MM.1S (cell line): ENCODE results near the gene LITAFD.

Experiments used
- DNase-seq: peaks from one replicate; pipeline ENCODE4 v3.0.0-alpha.2; 2015
- H2AFZ ChIP-seq: fragments of 300-600 bp; sonication (generic); 2 replicates; pipeline ENCODE4 v1.6.0; 2016; ENCODE audit warnings: antibody characterized with exemption, low read length
- H3F3A ChIP-seq: fragments of 300-600 bp; sonication (generic); 2 replicates; pipeline ENCODE4 v1.6.1; 2016; ENCODE audit warnings: mild to moderate bottlenecking, antibody characterized with exemption, low read length, moderate library complexity, mixed read lengths; ENCODE audit not compliant: insufficient read depth
- H3K27ac ChIP-seq: fragments of 300-600 bp; sonication (generic); 2 replicates; pipeline ENCODE4 v1.5.1; 2016; ENCODE audit warnings: mild to moderate bottlenecking, low read length
- H3K27me3 ChIP-seq: fragments of 300-600 bp; sonication (generic); replicated peaks from 2 replicates; pipeline ENCODE4 v1.6.0; 2016; ENCODE audit warnings: low read length; ENCODE audit not compliant: insufficient read depth
- H3K36me3 ChIP-seq: fragments of 300-600 bp; sonication (generic); replicated peaks from 2 replicates; pipeline ENCODE4 v1.6.1; 2016; ENCODE audit warnings: mild to moderate bottlenecking, low read length, mixed read lengths; ENCODE audit not compliant: insufficient read depth
- H3K4me1 ChIP-seq: fragments of 300-600 bp; sonication (generic); 2 replicates; pipeline ENCODE4 v1.6.1; 2016; ENCODE audit warnings: low read length, mixed read lengths
- H3K4me2 ChIP-seq: fragments of 300-600 bp; sonication (generic); 2 replicates; pipeline ENCODE4 v1.6.0; 2016; ENCODE audit warnings: low read depth, low read length
- H3K4me3 ChIP-seq: fragments of 300-600 bp; sonication (generic); 2 replicates; pipeline ENCODE4 v1.5.1; 2016; ENCODE audit warnings: low read length, mixed read lengths
- H3K79me2 ChIP-seq: fragments of 300-600 bp; sonication (generic); 2 replicates; pipeline ENCODE4 v1.6.1; 2016; ENCODE audit warnings: mixed run types, low read length, mixed read lengths
- H3K9ac ChIP-seq: fragments of 300-600 bp; sonication (generic); 2 replicates; pipeline ENCODE4 v1.6.1; 2016; ENCODE audit warnings: low read length, mixed read lengths
- H3K9me2 ChIP-seq: fragments of 300-600 bp; sonication (generic); replicated peaks from 2 replicates; pipeline ENCODE4 v1.6.1; 2016; ENCODE audit warnings: mild to moderate bottlenecking, low read length, mixed read lengths; ENCODE audit not compliant: insufficient read depth
- H3K9me3 ChIP-seq: fragments of 300-600 bp; sonication (generic); replicated peaks from 2 replicates; pipeline ENCODE4 v1.6.1; 2016; ENCODE audit warnings: mild to moderate bottlenecking, low read length, mixed read lengths; ENCODE audit not compliant: insufficient read depth
- H4K20me1 ChIP-seq: fragments of 300-600 bp; sonication (generic); 2 replicates; pipeline ENCODE4 v1.6.1; 2016; ENCODE audit warnings: mild to moderate bottlenecking, low read length, moderate library complexity, mixed read lengths; ENCODE audit not compliant: insufficient read depth
- EZH2 ChIP-seq: fragments of 300-600 bp; sonication (generic); optimal IDR thresholded peaks from 2 replicates; pipeline ENCODE3; 2017; ENCODE audit warnings: low read depth, mild to moderate bottlenecking, antibody characterized with exemption, low read length, mixed read lengths
- EZH2phosphoT487 ChIP-seq: fragments of 300-600 bp; sonication (generic); IDR thresholded peaks from 2 replicates; pipeline ENCODE4 v1.6.1; 2018; ENCODE audit warnings: antibody characterized with exemption, low read length
- TF ChIP-seq, protein P1 (sequence below): fragments of 300-600 bp; sonication (generic); IDR thresholded peaks from 2 replicates; pipeline ENCODE4 v1.5.1; 2016; ENCODE audit warnings: antibody characterized with exemption, low read length, mixed read lengths

Gene LITAFD

DNA sequence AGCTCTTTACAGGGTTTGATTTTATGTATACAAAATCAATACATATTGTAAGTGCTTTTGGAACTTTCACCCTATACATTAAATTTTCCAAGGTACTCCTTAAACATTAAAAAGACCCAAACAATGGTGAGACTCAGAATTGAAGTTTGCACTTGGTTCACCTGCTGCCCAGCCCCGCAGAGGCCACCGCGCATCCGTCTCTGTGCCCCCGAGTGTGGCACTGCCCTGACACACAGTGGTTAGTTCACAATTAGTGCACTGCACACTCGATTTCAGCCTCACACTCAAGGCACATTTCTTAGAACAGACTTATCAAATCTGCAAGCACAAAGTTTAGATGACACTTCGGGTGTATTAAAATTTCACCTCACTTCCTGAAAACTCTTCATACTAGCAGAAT is 43.3 kb downstream of the LITAFD start:
- DNase-seq: no peak
- Histone ChIP-seq H2AFZ (no peak overlapping the region), H4K20me1 (peaks cover 72% of the 10 kb centered on the region), H3K79me2 (peaks cover 99% of the 10 kb centered on the region), H3K9ac (no peak overlapping the region), H3K36me3 (peaks cover 33% of the 10 kb centered on the region), H3K9me3 (no peaks in the 10 kb centered on the region), H3F3A (0 out of 2 replicates have a peak, but pooled peaks cover 5% of the 10 kb centered on the region), H3K4me3 (no peak overlapping the region), H3K4me2 (no peak overlapping the region), H3K4me1 (0 out of 2 replicates have a peak, but pooled peaks cover 4% of the 10 kb centered on the region), H3K27me3 (no peaks in the 10 kb centered on the region), H3K9me2 (no peaks in the 10 kb centered on the region), H3K27ac (no peak overlapping the region)
- no peak for TF ChIP-seq EZH2

DNA sequence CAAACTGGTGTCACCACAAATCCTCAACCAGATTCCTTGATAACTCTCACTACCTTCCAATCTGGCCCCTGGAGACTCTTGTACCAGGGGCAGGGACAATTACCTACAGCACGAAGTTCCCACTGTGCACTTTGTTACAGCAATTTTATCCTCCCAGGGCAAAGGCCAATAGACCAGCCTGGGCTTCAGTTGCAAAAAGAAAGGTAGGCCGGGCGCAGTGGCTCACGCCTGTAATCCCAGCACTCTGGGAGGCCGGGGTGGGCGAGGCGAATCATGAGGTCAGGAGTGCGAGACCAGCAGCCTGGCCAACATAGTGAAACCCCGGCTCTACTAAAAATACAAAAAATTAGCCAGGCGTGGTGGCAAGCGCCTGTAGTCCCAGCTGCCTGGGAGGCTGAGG is 44.7 kb downstream of the LITAFD start:
- Histone ChIP-seq H3K36me3 (peaks cover 26% of the 10 kb centered on the region), H3K27ac (no peak overlapping the region), H3K9me2 (no peaks in the 10 kb centered on the region), H3K4me3 (no peak overlapping the region), H3F3A (0 out of 2 replicates have a peak, but pooled peaks cover 5% of the 10 kb centered on the region), H3K27me3 (no peaks in the 10 kb centered on the region), H4K20me1 (peaks cover 82% of the 10 kb centered on the region), H3K9ac (no peak overlapping the region), H3K79me2 (peaks cover 99% of the 10 kb centered on the region), H3K4me2 (no peak overlapping the region), H3K4me1 (0 out of 2 replicates have a peak, but pooled peaks cover 4% of the 10 kb centered on the region), H3K9me3 (no peaks in the 10 kb centered on the region), H2AFZ (no peak overlapping the region)
- no peak for DNase-seq
- TF ChIP-seq, protein P1, sequence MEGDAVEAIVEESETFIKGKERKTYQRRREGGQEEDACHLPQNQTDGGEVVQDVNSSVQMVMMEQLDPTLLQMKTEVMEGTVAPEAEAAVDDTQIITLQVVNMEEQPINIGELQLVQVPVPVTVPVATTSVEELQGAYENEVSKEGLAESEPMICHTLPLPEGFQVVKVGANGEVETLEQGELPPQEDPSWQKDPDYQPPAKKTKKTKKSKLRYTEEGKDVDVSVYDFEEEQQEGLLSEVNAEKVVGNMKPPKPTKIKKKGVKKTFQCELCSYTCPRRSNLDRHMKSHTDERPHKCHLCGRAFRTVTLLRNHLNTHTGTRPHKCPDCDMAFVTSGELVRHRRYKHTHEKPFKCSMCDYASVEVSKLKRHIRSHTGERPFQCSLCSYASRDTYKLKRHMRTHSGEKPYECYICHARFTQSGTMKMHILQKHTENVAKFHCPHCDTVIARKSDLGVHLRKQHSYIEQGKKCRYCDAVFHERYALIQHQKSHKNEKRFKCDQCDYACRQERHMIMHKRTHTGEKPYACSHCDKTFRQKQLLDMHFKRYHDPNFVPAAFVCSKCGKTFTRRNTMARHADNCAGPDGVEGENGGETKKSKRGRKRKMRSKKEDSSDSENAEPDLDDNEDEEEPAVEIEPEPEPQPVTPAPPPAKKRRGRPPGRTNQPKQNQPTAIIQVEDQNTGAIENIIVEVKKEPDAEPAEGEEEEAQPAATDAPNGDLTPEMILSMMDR: no peak
- TF ChIP-seq EZH2phosphoT487 (no peak), EZH2 (no peak)

DNA sequence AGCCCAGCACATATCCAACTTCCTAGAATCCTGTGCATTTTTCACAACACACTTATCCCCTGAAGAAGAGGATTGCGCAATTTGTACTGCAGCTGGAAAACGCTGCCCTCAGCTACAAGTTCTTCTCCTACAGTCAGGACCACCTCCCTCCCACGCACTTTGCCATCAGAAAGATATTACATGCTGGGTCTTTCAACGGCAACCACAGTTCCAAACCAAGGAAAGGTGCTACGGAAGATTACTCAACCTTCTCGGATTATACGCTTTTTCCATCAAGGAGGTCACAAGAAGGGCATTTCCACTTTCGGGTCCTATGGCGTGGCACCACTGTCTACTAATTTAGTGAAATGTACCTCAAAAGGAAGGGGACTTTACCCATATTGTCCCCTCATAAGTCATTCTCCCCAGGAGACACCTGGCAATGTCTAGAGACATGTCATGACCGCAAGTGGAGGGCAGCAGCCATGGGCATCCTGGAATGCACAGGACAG is 46.4 kb downstream of the LITAFD start:
- H3K9me3 ChIP-seq: no peaks in the 10 kb centered on the region
- H3F3A ChIP-seq: no peaks in the 10 kb centered on the region
- H3K9me2 ChIP-seq: no peaks in the 10 kb centered on the region
- no peak overlapping the region for H3K4me3 ChIP-seq
- H2AFZ ChIP-seq: no peak overlapping the region
- no peak for DNase-seq
- peaks cover 18% of the 10 kb centered on the region for H3K36me3 ChIP-seq
- no peak overlapping the region for H3K4me2 ChIP-seq
- H3K4me1 ChIP-seq: 0 out of 2 replicates have a peak, but pooled peaks cover 4% of the 10 kb centered on the region
- no peak overlapping the region for H3K27ac ChIP-seq
- no peaks in the 10 kb centered on the region for H3K27me3 ChIP-seq
- H3K79me2 ChIP-seq: peaks cover 99% of the 10 kb centered on the region
- TF ChIP-seq EZH2: no peak
- no peak for TF ChIP-seq EZH2phosphoT487
- TF ChIP-seq, protein P1: no peak
- no peak overlapping the region for H3K9ac ChIP-seq
- peaks cover 92% of the 10 kb centered on the region for H4K20me1 ChIP-seq

DNA sequence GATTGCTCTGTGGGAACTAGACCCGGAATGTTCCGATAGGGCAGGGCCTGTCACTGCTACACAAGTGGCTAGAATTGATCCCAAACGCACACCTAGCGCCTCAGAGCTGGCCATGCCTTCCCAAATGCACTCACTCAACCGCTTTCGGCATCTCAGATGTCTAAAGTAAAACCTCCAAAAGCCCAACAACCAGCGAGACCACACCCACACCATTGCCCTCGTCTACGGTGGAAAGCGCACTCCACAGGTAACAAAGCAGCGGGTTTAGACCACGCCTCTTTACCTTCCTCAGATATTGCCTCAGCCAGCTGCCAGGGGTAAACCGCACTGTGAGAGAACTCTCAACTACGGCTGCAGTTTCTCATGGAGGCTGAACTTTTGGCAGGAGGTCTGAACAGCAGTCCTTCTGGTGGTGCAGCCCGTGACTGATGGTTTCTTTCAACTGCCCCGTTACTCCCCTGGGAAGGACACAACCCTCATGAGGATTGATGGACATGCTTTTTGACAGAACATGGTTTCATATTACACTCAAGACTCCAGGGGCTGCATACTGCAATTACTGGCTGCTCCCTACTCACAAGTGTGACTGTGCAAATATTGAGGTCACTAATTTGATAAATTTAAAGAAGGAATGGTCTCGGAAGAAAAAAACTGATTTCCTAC is 47.1 kb downstream of the LITAFD start:
- Histone ChIP-seq H3K27me3 (no peaks in the 10 kb centered on the region), H3K9me3 (no peaks in the 10 kb centered on the region), H3K4me1 (0 out of 2 replicates have a peak, but pooled peaks cover 3% of the 10 kb centered on the region), H3K79me2 (peaks cover 99% of the 10 kb centered on the region), H3K4me2 (no peak overlapping the region), H4K20me1 (peaks cover 92% of the 10 kb centered on the region), H3K9me2 (no peaks in the 10 kb centered on the region), H3K36me3 (peaks cover 18% of the 10 kb centered on the region), H3F3A (no peaks in the 10 kb centered on the region), H2AFZ (no peak overlapping the region), H3K27ac (no peak overlapping the region), H3K4me3 (no peak overlapping the region), H3K9ac (no peak overlapping the region)
- no peak for TF ChIP-seq EZH2phosphoT487
- TF ChIP-seq, protein P1: no peak
- TF ChIP-seq EZH2: no peak
- no peak for DNase-seq
